ENCODE measurements around the gene PRKD2. TPM values are rescaled to one million over a fixed set of nuclear protein-coding genes. Genes with fewer than 3 reads are reported as not detected.

Gene PRKD2
- total RNA-seq, 2 donors from 2014 or later = 60.9 to 61.8 TPM

DNA sequence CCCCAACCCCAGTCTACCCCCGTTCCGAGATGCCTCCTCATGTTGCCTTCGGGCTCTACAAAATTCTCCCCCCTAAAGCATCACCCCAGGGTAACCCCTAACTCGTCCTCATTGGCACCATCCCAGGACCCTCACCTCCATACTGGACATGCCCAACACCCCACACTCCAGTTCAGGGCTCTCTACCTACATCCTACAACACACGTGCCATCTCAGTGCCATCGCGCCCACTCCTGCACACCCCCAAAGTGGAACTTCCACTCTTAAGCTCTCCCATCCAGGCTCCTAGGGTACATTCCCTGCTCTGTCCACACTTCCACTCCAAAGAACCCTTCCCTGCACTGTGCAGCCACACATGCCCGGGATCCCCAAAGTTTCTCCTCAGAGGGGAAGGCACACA lies 28.1 kb upstream of the PRKD2 start:
- Histone ChIP-seq H3K27ac (no peak overlapping the region), H3K36me3 (no peaks in the 10 kb centered on the region), H3K4me3 (peak overlapping the region; percentile 97), H3K9me3 (no peaks in the 10 kb centered on the region), H3K4me1 (no peaks in the 10 kb centered on the region), H3K9ac (ENCODE audit: low read depth in 2 of 2, low read length in 2 of 2) (peak overlapping the region; percentile 95 to 96), H3K27me3 (no peaks in the 10 kb centered on the region)
- DNase-seq = no peak
- intact Hi-C loops (cut with DNase I) = no loop called here
- TF ChIP-seq, protein P1, sequence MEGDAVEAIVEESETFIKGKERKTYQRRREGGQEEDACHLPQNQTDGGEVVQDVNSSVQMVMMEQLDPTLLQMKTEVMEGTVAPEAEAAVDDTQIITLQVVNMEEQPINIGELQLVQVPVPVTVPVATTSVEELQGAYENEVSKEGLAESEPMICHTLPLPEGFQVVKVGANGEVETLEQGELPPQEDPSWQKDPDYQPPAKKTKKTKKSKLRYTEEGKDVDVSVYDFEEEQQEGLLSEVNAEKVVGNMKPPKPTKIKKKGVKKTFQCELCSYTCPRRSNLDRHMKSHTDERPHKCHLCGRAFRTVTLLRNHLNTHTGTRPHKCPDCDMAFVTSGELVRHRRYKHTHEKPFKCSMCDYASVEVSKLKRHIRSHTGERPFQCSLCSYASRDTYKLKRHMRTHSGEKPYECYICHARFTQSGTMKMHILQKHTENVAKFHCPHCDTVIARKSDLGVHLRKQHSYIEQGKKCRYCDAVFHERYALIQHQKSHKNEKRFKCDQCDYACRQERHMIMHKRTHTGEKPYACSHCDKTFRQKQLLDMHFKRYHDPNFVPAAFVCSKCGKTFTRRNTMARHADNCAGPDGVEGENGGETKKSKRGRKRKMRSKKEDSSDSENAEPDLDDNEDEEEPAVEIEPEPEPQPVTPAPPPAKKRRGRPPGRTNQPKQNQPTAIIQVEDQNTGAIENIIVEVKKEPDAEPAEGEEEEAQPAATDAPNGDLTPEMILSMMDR (IDR thresholded peaks at IDR 0.05) = no peak

DNA sequence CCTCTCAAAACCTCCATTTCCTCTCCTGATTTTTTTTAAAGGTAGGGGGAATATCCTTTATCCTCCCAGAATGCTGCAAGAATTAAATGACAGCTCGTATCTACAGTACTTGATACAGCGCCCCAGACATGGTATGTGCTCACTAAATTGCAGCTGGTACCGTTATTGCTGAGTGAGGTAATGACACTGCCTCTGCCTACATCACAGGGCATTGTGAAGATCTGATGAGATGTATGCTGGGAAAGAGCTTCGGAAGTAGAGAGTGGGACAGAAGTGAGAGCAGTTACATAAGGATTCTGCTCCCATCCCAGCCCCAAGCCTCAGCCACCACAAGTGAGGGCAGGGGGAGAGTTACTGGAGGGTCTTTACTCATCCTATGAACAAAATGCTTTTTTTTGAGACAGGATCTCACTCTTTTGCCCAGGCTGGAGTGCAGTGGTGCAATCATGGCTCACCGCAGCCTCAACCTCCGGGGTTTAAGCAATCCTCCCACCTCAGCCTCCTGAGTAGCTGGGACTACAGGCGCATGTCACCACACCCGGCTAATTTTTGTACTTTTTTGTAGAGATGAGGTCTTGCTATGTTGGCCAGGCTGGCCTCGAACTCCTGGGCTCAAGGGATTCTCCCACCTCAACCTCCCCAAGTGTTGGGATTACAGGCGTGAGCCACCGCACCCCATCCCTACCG lies 27.2 kb upstream of the PRKD2 start:
- intact Hi-C loops (cut with DNase I) = no loop called here

DNA sequence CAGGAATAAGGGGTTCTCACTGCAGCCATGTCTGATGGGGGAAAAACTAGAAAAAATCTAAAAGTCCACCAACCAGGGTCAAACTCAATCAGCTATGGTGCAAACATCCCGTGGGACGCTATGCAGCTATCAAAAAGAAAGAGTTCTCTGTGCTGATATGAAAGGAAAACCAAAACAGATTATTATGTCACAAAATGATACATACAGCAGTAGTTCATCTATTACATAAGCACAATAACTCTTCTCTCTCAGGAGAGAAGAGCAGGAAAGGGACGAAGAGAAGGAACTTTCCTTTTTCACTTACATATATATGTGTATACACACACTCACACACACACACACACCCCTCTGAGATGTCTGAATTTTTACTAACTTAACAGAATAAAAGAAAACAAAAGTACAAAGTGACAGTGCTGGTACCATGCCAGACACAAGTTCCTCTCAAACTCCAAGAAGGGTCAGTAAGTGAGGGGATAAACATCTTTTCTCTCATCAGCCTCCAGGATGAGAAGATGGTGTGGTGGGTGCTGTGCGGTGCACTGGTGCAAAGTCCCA lies 26.1 kb upstream of the PRKD2 start:
- H3K4me1 ChIP-seq = no peaks in the 10 kb centered on the region
- intact Hi-C loops (cut with DNase I) = no loop called here
- H3K27me3 ChIP-seq = no peaks in the 10 kb centered on the region
- H3K27ac ChIP-seq = no peak overlapping the region
- TF ChIP-seq, protein P1 (IDR thresholded peaks at IDR 0.05) = no peak
- no peak overlapping the region for H3K4me3 ChIP-seq
- DNase-seq = no peak
- no peaks in the 10 kb centered on the region for H3K9me3 ChIP-seq
- H3K9ac ChIP-seq (ENCODE audit: low read depth in 2 of 2, low read length in 2 of 2) = no peak overlapping the region
- peaks cover 3% of the 10 kb centered on the region for H3K36me3 ChIP-seq

More for the DNA sequence above, 27.2 kb upstream of the PRKD2 start:
- TF ChIP-seq, protein P1 (IDR thresholded peaks at IDR 0.05) = no peak
- H3K4me1 ChIP-seq = no peaks in the 10 kb centered on the region
- peak overlapping the region in 1 of 2 donors; percentile 95 for H3K9ac ChIP-seq (ENCODE audit: low read depth in 2 of 2, low read length in 2 of 2)
- no peaks in the 10 kb centered on the region for H3K36me3 ChIP-seq
- no peaks in the 10 kb centered on the region for H3K9me3 ChIP-seq
- no peak overlapping the region for H3K27ac ChIP-seq
- no peaks in the 10 kb centered on the region for H3K27me3 ChIP-seq
- DNase-seq = no peak
- no peak overlapping the region for H3K4me3 ChIP-seq

DNA sequence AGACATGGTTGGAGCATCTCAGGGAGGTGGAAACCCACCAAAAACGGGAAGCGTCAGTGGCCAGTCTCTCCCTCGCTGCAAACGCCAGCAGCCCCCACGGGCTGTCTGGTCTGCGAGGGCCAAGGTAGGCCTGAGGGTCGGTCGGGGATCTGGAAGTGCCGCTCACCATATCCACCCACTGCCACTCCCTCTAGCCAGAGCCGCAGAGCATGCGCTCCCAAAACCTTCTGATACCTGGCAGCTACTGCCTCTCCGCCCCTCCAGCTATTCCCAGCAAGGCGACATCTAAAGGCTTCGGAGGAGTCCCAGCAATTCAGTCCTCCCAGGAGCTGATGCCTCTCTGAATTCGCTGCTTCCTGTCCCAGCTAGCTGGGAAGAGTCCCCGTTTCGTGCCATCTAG lies 24.5 kb upstream of the PRKD2 start:
- H3K9ac ChIP-seq (ENCODE audit: low read depth in 2 of 2, low read length in 2 of 2) = no peak overlapping the region
- no peaks in the 10 kb centered on the region for H3K9me3 ChIP-seq
- H3K4me1 ChIP-seq = no peaks in the 10 kb centered on the region
- peaks cover 7% of the 10 kb centered on the region for H3K36me3 ChIP-seq
- H3K4me3 ChIP-seq = no peak overlapping the region
- no peaks in the 10 kb centered on the region for H3K27me3 ChIP-seq
- TF ChIP-seq, protein P1 (IDR thresholded peaks at IDR 0.05) = no peak
- no peak overlapping the region for H3K27ac ChIP-seq
- no peak for DNase-seq
- intact Hi-C loops (cut with DNase I) = no loop called here

DNA sequence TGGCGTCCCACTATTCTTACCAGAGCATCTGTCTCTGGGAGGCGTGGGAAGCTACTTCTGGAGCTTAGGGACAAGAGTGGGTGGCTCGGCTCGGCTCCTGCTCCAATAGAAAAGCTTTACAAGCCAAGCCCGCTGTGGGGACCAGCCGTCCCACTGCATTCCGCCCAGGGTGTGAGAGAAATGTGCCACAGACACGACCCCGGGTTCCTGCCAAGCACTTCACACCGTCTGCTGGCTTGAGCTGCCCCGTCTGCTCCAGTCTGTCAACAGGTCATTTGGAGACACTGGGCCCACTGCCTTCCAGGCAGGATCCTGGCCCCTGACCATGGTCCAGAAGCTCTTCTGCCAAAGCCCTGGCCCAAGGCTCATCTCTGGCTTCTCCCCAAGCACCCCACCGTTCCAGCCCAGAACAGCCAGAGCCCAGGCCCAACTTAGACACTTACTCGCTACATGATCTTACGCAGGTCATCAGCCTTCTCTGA lies 22.4 kb upstream of the PRKD2 start:
- no peak overlapping the region for H3K4me3 ChIP-seq
- intact Hi-C loops (cut with DNase I) = no loop called here
- peaks cover 20% of the 10 kb centered on the region for H3K36me3 ChIP-seq
- no peaks in the 10 kb centered on the region for H3K27me3 ChIP-seq
- no peak overlapping the region for H3K27ac ChIP-seq
- H3K4me1 ChIP-seq = no peaks in the 10 kb centered on the region
- TF ChIP-seq, protein P1 (IDR thresholded peaks at IDR 0.05) = no peak
- DNase-seq = no peak
- H3K9me3 ChIP-seq = no peaks in the 10 kb centered on the region
- H3K9ac ChIP-seq (ENCODE audit: low read depth in 2 of 2, low read length in 2 of 2) = no peak overlapping the region

Measured in colonic mucosa (tissue), 4 donors.